ENCODE results near the gene GPC6.
"Not testable (repeated sequence)": the region's sequence is repeated elsewhere in the genome, so short reads cannot be mapped to it uniquely, and the experiment has no call there.

The GPC6 gene

DNA sequence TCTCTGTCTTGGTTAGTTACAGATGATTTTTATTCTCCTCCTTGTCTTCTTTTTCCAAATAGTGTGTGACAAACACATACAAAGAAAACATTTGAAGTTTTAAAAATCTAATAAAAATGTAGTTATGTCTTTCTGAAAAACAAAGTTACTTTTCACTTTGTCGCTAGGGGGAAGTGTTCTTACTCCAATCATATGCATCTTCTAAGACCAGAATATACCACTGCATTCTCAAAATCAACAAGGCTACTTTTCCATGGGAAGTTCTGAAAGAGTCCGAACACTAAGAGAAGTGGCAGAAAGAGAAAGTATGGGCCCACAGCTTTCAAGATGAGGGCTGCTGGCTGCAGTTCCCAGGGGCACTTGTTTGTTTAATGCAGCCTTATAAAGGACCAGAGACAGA, 1043.9 kb downstream of the GPC6 start:
- no peak for DNase-seq

DNA sequence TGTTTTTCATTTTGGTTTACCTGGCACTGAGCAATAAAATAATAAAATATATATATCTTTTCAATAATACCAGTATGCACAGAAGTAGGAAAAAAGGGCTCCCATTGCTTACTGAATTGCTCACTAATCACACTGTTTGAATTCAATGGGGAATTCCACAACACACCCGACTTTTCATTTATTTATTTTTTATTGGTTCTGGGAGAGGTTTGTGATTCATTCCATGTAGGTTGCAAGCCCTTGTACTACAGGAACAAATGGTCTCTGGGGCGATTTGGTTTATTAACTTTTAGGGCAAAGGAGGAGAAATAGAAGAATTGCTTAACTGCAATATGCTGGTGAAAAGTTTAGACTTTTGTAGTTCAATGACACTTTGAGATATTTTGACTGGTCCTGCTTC, 1045.4 kb downstream of the GPC6 start:
- no peak for DNase-seq

- no peak for DNase-seq
These were observed 1053.7 kb downstream of the GPC6 start for GRCh38 chr13:94280349-94280748.

DNA sequence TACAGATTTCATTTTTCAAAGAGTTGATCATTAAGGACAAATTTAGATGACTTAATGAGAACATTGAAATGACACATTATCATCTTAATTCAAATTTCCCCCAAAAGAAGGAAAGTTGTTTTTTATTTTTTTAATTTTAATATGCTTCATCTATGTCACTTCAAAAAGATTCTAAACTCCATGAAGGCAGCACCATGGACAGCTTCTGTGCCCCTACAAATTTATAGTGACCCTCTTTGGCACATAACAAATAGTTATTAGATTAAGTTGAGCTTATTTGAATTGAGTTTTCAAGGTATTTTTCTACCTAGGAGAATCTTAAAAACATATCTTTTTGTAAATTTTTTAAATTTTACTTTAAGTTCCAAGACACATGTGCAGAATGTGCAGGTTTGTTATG, 1054.2 kb downstream of the GPC6 start:
- DNase-seq: no peak

DNA sequence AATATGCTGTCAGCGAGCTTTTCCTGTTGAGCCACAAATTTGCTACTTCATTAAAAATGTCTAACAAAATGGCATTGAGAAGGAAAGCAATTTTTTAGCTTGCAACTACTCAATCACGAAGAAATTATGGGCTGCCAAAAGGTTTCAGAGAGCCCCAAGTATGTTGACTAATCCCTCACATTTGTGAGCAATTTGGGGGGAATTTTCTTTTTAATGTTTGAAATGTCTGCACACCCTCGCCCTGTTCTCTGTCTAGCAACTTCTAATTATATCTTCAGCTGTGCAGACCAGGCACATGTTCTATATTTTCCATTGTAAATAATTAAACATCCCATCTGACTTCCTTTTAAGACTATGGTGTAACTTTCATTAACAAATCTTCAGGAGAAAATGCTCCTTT, 1060.0 kb downstream of the GPC6 start:
- DNase-seq: no peak

GRCh38 chr13:94291631-94292322, 1065.2 kb downstream of the GPC6 start:
- no peak for DNase-seq

- DNase-seq: no peak
These were observed 1065.7 kb downstream of the GPC6 start for GRCh38 chr13:94292323-94292640.

GRCh38 chr13:94296471-94296870, 1069.9 kb downstream of the GPC6 start:
- no peak for DNase-seq

DNA sequence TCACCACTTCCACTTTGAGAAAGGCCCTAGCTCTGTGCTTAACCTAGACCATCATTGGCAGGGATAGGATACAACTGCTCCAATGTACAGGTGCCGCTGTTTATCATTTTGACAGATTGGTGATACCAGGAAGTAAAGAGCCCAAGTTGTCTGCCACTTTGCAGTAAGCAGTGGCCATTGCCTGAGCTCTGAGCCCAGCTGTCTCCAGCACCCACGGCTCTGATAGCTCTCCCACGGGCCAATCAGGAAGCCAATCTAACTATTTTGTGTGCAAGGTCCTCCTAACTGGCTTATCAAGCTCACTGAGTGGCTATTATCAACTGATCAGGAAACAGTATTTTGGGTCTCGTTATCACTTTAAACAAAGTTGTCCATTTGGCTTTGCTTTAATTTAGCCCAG, 1071.7 kb downstream of the GPC6 start:
- no peak for DNase-seq

DNA sequence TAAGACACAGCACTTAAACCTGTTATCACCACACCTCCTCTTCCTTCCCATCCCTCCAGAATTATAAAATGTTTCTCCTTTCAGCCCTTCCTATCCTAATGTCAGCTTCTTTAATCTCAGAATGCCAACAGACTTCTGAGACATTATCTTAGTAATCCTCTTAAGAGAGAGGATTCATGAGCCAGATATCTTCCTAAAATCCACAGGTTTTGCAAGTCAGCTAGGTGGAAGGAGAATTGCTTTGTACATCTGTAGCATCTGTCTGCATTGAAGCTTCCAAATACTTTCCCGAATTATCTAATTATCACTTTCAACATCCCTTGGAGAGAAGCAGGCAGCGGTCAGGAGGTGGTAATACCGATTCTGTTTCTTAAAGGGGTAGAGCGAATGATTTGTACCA, 1073.8 kb downstream of the GPC6 start:
- no peak for DNase-seq

GRCh38 chr13:94301487-94301886, 1074.9 kb downstream of the GPC6 start:
- DNase-seq: no peak

GRCh38 chr13:94302847-94303565, 1076.4 kb downstream of the GPC6 start:
- not testable (repeated sequence) for DNase-seq

GRCh38 chr13:94303644-94304174, 1077.1 kb downstream of the GPC6 start:
- DNase-seq: no peak

GRCh38 chr13:94305033-94305432, 1078.4 kb downstream of the GPC6 start:
- no peak for DNase-seq

GRCh38 chr13:94305463-94305862, 1078.9 kb downstream of the GPC6 start:
- no peak for DNase-seq

DNA sequence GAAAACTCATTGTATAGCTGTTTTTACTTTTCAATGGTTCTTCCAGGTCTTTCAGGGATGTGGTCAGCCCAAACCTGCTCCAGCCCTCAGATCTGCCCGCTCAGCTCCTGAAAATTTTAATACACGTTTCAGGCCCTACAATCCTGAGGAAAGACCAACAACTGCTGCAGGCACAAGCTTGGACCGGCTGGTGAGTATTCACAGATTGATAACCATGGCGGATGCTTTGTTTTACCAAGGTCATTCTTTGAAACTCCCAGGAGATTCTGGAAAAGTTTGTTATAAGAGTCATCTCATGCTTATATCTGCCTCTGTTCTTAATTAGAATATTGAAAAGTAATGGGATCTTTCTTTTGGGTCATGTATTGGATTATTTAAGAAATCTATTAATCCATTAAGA, 1079.3 kb downstream of the GPC6 start:
- DNase-seq: no peak

GRCh38 chr13:94308832-94309231, 1082.2 kb downstream of the GPC6 start:
- no peak for DNase-seq

DNA sequence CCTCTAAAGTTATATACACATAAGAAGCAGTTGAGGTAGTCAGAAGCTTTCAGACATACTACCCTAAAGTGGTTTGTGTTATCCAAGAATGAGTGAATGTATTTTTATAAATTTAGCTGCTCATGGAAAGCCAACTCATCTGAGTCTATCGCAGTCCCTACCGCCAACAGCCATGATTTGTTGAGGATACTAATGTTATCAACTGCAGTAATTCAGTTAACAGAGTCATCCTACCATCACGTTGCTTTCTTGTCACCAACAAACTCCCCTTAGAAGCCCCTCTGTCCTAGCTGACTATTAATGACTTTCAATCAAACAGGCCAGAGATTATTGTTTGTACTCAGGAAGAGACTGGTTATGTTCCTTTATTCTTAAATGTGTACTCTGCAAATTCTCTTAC, 1083.0 kb downstream of the GPC6 start:
- DNase-seq: no peak

- no peak for DNase-seq
These were observed 1083.6 kb downstream of the GPC6 start for GRCh38 chr13:94309997-94310855.

DNA sequence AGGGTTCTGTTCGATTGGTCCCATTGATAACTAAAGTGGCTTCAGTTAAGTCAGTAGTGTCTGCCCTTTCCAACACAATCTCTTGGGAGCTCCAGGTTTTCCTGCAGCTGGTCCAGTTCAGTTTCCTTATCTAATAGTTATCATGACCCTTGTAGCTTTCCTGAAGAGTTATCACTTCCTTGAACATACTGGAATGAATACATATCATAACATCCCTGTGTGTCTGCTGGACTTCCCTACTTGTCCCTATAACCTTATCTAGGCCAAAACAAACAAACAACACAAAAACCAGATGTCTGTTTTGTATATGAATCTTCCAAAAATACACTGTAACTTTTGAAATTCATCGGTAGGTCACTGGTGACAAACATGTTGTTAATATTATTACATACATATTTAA, 1085.3 kb downstream of the GPC6 start:
- no peak for DNase-seq

DNA sequence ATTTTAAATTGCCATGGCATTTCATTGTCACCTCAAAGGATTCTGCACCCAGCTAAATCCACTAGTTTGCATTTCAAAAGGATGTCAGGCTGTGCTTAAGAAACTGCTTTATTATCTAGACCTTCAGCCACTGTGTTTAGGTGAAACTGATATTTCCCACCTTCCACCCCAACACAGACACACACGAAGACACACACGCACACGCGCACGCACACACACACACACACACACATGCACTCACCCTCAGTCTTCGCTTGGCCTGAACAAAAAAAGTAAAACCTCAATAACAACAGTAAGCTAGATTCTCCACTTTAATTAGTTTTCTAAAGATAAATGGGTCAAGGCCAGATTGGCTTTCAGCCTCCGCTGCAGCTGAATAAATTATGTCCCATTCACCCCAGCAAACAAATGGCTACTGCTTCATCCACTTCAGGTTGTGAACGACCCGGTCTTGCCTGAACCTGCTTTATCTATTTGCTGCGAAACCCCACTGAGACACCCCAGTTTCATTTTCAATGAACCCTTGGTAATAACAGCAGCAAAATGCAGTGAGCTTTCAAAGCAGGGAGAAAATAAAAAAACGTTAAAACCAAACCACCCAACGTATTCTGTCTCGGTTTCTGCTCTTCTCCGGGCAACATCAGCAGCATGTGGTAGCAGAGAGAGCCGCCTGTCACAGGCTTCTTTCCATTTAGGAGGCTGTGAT, 1086.1 kb downstream of the GPC6 start:
- DNase-seq: peak in 1 of 2 donors; percentile 29

- DNase-seq: no peak
These were observed 1086.8 kb downstream of the GPC6 start for GRCh38 chr13:94313321-94313910.

DNA sequence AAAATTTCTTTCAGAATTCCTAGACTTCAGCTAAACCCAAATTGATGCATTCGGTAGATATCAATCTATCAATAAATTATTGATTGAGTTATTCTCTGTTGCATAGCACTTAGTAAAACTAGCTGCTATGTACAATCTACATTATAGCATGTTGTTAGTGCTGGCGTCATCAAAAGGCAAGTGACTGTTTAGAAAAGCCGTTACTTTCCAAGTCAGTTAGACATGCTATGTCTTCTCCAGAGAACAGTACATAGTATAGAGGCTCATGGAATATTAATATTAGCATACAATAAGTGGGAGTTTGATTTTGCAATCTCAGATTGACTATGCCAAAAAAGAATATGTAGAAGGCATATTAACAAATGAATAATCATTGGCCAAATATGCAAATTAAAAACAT, 1087.3 kb downstream of the GPC6 start:
- no peak for DNase-seq
